ENCODE measurements around the gene SLC7A5.

- TF ChIP-seq ZNF384 (IDR thresholded peaks at IDR 0.05) (no peak), L3MBTL2 (conservative IDR thresholded peaks at IDR 0.05) (no peak), SUZ12 (IDR thresholded peaks at IDR 0.05) (no peak), NFRKB (IDR thresholded peaks at IDR 0.05) (no peak), SP1 (IDR thresholded peaks at IDR 0.05) (no peak), TARDBP (IDR thresholded peaks at IDR 0.05) (no peak), FOXA1 (IDR thresholded peaks at IDR 0.05) (no peak), BHLHE40 (IDR thresholded peaks at IDR 0.05; ENCODE audit: borderline replicate concordance) (no peak), FOXM1 (IDR thresholded peaks at IDR 0.05; ENCODE audit: borderline replicate concordance) (no peak)
Measured at GRCh38 chr16:87914812-87915211, 45.5 kb upstream of the SLC7A5 start.

Measured in HEK293T (cell line).